ENCODE data around the gene CAPN5.
"Not testable (repeated sequence)": the region's sequence is repeated elsewhere in the genome, so short reads cannot be mapped to it uniquely, and the experiment has no call there.

Gene CAPN5

DNA sequence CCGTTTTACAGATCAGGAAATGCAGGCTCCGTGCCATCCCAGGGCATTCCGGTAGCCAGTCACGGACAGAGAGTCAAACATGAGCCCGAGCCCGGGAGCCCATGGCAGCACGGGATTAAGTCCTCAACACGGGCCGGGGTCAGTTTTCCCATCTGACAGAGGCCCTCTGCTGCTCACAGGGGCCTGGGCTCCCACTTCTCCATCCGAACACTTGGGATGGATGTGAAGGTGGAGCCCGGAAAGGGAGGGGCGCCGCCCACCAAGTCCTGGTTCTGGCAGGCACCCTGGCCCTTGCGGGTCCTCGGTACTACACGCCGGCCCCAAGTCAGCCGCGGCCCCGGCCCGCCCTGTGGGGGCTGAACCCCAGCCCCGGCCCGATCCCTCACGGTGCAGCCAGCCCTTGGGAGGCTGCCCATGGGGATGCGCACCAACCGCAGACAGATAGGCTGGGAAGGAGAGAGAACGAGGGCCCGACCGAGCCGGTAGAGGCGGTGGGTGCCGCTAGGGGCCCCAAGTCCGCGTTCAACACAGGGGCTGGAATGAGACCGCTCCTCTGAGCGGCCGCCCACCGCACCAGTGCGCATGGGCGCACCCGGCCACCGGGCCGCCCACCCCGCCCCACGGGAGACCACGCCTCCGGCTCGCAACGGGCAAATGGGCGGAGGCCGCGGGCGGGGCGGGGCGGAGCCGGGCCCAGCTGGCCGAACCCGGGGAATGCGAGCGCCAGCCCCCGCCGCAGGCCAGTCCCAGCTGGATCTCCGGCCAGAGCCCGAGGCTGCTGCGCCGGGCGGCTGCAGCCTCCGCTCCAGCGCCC, at the start of gene CAPN5:
TSS of gene CAPN5 (plus strand) at position 743 of the 814 bp plus-strand sequence. CDS start 17,916 bp downstream, outside the sequence.
- peak; percentile 95 for DNase-seq

DNA sequence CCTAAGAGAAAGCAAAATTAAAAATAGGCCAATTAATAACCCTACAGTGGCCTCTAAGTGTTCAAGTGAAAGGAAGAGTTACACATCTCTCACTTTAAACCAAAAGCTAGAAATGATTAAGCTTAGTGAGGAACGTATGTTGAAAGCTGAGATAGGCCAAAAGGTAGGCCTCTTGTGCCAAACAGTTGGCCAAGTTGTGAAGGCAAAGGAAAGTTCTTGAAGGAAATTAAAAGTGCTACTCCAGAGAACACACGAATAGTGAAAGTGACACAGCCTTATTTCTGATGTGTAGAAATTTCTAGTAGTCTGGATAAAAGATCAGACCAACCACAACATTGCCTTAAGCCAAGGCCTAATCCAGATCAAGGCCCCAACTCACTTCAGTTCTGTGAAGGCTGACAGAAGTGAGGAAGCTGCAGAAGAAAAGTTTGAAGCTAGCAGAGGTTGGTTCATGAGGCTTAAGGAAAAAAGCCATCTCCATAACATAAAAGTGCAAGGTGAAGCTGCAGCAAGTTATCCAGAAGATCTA, 48.3 kb upstream of the CAPN5 start:
- DNase-seq: not testable (repeated sequence)

DNA sequence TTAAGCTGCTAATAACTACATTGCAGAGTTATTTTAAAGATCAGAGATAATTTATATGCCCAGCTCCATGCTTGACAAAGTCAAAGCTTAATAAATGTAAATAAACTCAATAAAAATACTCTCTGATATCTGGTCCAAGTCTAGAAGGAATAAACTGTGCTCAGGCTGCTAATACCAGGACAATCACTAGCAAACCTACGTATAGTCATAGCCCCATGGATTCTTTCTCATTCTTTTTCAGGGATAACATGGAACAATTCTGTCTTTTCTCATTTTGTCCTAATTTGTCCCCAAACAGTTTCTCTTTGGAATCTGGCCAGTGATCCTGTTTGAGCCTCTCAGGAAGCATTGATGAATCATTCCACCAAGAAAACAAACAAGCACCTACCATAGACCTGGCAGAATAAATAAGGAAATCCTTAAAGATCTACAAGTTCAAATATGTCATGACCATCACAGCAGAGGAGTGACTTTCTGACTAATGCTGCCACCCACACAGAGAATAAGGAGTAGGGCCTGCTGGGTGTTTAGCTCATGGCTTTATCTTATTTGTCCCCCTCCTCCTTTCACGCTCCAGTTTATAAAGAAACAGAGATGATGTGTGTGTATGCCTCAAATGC, 46.7 kb upstream of the CAPN5 start:
- DNase-seq: no peak

DNA sequence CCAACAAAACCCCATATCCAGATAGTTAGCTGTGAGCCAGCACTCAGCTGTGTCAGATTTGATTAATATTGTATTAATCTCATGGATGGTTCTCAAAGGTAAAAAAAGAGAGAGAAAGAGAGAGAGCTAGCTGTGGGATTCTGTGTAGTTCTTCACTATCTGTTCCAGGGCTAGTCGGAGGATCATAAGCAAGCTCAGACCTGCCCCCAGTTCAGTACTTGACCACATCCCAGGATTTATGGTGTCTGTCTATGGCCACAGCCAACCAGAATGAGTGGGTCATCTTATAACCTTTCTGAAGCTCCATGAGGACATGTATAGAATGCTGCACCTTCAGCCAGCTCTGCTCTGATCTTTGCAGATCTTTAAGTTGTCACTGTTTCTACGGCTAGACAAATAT, 46.0 kb upstream of the CAPN5 start:
- no peak for DNase-seq

DNA sequence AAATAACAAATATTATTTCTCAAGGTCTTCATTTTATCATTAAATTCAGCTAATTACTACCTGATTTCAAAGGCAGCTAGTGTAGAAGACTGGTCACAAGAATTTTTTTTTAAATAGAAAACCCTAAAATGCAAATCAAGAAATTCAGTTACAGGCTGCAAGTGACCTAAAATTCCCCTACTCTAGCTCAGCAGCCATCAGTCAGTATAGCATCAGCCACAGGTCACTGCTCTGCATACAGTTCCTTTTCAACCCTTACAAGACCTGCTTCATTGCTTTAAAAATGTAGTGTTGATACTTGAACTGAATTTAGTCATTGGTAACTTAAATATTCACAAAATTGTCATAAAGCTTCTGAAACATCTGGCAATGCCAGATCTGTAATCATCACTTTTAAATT, 42.0 kb upstream of the CAPN5 start:
- no peak for DNase-seq

DNA sequence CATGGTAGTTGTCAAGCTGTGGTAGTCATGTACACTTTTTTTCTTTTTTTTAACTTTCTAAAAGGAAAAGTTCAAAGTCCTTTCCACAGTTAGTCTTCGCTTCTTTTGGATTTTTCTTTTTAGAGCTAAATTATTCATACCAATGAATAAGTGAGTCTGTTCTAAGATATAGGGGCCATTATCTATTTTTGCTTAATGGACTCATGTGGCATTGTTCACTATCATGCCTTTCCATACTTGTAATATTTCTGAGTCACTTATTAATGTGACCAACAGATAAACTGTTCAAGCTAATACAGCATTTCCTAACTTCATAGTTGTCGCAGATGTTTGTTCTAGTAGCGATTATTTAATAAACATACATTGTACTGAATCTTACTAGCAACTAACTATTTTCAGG, 40.5 kb upstream of the CAPN5 start:
- no peak for DNase-seq

DNA sequence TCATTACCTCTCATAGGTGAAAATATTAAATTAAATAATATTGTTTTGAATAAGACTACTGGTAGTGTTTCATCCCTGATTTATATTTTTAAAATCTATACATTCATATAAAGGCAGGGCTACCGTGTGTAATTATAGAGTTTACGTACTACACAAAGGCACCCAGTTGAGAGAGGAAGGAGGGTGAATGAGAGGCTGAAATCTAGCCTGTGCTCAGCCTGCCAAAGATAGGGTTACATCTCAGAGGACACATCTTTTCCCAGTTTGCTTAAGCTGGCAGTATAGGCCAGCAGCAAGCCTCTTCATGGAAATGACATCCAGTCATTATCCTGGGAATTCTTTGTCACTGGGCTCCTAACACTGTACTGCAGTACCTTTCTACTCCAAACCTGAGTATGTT, 40.0 kb upstream of the CAPN5 start:
- DNase-seq: no peak

DNA sequence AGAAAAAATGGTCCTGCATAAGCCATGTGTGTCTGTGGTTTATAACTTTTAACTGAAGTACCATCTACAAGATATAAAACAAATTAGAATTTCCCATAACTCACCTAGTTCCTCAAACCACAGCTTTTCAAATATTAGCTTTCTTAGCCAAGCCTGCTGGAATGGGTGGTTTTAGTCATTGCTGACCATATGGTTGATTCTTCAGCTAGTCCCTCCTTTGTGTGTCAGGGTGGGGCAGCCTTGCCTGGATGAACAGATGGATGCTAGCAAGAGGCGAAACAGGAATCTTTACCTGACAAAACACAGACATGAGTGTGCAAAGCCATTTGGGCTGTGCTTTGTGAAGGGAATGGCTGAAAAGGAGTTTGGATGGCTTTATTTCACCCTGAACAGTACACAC, 39.5 kb upstream of the CAPN5 start:
- no peak for DNase-seq

DNA sequence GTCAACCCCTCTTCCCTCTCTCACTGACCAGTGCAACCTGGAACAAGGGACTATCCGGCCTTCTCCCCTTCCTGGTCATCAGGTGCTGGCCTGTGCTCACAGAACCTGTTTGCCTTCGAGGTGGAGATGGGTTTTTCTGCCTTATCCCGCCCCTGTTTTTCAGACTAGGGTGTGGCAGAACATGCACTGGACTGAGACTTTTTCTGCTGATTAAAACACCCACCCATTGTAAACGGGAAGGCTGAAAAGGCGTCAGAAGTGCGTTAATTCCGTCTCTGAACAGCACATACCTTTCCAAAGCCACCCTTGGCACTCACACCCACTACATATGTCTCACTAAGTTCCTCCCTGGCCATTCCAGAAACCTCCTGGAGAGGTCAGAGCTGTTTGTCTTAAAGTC, 36.9 kb upstream of the CAPN5 start:
- no peak for DNase-seq

DNA sequence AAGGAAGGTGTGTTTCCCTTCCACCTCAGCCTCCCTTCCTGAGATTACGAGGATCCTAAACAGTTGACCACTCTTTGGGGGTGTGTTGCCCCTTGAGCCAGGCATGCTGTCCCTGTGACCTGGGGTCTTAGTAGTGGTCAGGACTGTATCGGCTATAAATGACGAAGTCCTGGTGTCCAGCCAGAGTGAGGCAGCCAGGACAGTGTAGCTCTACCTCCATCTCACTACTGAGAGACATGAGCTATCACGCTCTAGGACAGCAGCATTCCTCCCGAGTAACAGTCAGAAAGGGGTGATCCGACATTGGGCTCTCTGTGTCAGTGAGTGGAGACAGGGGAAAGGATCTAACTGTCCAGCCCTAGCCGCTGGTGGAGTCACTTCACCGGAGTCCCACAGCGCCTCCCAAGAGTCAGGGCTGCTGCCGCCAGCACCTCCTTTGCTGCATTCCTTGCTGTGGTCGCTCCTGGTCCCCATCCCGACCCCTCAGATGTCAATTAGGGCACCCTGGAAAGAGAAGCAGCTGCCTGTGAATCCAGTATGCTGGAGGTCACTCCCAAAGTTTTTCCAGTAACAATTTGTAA, 35.8 kb upstream of the CAPN5 start:
- DNase-seq: no peak

DNA sequence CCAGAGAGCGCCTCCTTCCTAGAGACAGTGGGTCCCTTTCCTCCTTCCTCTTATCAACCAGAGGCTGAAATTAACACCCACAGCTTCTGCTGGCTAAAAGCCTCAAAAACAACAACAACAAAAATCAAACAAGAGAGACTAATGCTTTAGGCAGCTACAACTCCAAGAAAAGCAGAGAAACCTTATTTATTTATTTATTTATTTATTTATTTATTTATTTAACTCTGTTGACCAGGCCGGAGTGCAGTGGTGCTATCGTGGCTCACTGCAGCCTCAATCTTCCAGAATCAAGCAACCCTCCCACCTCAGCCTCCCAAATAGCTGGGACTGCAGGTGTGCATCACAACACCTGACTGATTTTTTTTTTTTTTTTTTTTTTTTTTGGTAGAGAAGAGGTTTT, 35.2 kb upstream of the CAPN5 start:
- DNase-seq: no peak

DNA sequence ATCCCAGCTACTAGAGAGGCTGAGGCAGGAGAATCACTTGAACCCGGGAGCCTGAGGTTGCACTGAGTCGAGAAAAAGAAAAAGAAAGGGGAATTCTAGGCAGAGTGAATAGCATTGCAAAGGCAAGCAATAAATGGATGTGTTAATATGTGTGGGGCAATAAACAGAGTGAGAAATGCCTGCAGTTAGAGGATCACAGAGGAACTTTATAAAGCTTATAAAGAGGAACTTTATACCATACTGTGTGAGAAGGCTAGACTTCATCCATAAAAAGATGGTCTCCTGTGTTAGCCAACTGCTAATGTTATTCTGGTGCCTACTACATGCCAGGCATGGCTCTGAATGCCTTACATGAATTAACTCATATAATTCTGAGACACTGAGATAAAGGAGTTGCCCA, 31.7 kb upstream of the CAPN5 start:
- no peak for DNase-seq

DNA sequence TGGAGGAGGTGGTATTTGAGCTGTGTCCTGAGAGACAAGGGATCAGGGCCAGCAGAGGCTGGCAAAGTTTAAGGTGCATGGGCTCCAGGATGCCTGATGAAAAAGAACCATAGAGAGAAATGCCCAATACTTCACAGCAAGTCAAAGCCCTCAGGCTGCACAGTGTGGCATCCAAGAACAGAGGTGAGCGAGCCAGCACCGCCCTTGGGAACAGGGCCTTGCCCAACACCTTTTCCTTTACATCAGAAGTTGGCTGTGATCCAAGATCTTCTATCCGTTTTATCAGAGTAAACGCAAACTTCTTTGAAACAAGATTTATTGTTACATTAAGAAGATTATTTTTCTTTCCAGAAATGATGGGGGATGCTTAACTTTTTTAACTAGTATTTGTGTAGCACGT, 31.2 kb upstream of the CAPN5 start:
- DNase-seq: no peak

DNA sequence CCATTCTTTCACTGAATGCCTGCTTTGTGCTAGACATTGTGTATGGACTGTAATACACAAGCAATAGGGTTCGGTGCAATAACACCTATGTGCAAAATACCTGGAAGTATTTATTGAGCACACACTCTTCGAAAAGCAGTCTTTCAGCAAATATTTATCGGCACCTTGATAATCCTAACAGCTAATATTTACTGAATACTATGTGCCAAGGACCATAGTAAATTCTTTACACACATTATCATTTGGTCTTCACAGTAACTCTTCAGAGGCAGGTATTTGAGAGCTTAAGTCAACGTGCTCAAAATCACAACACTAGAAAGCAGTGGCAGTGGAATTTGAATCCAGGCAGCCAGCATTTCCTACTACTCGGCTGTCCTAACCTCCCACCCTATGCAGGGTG, 30.4 kb upstream of the CAPN5 start:
- DNase-seq: no peak

DNA sequence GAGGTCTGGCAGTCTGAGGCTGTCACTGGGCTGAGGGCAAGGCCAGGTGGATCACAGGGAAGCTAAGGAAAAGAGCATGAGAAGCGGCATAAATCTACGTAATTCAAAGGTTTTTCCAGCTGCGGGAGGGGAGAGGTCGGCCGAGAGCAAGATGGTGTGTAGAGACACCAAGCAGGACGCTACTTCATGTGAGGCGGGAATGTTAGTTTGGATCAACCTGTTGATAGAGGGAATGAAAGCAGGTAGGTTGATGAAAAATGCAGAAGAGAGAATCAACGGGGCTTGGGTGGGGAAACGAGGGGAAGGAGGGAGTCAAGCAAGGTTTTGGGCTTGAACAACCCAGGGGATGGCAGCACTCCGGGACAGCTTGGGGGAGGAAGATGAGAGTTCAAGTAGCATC, 29.7 kb upstream of the CAPN5 start:
- DNase-seq: no peak

DNA sequence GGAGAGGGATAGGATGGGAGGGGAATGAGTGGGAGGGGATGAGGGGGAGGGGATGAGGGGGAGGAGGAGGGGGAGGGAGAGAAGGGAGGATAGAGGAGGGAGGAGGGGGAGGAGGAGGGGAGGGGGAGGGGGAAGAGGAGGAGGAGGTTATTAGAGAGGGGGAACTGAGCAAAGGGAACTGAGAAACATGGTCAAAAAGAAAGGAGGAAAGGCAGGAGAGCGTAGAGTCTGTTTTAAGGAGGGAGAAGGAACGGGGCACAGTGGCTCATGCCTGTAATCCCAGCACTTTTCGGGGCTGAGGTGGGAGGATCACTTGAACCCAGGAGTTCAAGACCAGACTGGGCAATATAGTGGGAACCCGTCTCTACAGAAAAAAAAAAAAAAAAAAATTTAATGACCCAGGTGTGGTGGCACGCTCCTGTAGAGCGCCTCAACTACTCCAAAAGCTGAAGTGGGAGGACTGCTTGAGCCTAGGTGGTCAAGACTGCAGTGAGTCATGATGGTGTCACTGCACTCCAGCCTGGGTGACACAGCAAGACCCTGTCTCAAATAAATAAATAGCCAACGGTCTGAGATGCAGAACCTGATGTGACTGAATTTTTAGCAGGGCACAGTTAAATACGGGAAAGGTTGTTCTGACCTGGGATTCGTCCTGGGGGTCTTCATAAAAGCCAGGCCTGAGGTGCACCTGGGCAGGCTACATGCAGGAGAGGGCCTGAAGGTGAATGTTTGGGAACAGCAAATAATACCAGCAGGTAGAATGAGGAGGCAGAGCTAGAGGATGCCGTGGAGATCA, 28.5 kb upstream of the CAPN5 start:
- DNase-seq: no peak

DNA sequence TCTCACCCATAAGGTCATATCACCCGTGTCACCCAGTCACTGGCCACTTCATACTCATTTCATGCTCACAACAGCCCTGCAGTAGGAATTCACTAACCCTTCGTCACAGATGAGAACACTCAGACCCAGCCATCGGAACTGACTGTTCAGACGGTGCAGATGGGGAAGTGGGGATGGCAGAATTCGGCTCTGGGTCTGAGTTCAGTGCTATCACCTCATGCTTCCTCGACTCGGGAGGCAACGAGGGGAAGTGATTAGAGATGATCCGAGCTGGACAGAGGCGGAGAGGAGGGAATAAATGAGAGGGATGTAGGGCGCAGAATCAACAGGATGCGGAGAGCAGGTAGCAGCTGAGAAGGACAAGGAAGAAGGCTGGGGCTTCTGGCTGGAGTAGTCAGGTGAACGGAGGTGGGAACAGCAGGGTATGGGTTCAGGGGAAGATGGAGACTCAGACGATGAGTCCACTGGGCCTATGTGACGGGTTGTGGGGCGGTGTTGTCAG, 27.9 kb upstream of the CAPN5 start:
- no peak for DNase-seq

DNA sequence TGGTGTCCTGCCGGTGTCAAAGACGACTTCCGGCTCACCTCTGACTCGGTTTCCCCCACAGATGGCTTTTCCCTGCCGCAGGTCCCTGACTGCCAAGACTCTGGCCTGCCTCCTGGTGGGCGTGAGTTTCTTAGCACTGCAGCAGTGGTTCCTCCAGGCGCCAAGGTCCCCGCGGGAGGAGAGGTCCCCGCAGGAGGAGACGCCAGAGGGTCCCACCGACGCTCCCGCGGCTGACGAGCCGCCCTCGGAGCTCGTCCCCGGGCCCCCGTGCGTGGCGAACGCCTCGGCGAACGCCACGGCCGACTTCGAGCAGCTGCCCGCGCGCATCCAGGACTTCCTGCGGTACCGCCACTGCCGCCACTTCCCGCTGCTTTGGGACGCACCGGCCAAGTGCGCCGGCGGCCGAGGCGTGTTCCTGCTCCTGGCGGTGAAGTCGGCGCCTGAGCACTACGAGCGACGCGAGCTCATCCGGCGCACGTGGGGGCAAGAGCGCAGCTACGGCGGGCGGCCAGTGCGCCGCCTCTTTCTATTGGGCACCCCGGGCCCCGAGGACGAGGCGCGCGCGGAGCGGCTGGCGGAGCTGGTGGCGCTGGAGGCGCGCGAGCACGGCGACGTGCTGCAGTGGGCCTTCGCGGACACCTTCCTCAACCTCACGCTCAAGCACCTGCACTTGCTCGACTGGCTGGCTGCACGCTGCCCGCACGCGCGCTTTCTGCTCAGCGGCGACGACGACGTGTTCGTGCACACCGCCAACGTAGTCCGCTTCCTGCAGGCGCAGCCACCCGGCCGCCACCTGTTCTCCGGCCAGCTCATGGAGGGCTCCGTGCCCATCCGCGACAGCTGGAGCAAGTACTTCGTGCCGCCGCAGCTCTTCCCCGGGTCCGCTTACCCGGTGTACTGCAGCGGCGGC, 27.0 kb upstream of the CAPN5 start:
- no peak for DNase-seq

DNA sequence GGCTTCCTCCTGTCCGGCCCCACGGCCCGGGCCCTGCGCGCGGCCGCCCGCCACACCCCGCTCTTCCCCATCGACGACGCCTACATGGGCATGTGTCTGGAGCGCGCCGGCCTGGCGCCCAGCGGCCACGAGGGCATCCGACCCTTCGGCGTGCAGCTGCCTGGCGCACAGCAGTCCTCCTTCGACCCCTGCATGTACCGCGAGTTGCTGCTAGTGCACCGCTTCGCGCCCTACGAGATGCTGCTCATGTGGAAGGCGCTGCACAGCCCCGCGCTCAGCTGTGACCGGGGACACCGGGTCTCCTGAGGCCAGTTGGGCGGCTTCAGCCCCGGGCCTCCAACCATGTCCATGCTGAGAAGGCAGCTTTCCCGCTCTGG, 26.4 kb upstream of the CAPN5 start:
- no peak for DNase-seq

DNA sequence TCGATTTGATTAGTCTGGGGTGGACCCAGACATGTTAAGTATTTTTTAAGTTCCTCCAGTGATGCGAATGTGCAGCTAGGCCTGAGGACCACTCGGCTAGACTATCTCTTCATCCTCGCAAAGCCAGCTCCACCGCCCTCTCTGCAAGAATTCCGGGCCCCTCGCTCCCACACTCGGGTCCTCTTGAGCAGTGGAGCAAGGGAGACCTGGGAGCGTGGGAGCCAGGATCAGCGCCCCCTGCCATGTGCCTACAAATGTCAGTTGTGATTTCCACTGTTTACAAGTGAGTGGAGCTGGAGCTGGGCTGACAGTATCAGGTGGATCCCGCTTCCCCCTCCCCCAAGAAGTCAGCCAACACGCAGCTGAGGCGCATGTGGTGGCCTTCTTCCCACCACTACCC, 25.9 kb upstream of the CAPN5 start:
- DNase-seq: no peak

DNA sequence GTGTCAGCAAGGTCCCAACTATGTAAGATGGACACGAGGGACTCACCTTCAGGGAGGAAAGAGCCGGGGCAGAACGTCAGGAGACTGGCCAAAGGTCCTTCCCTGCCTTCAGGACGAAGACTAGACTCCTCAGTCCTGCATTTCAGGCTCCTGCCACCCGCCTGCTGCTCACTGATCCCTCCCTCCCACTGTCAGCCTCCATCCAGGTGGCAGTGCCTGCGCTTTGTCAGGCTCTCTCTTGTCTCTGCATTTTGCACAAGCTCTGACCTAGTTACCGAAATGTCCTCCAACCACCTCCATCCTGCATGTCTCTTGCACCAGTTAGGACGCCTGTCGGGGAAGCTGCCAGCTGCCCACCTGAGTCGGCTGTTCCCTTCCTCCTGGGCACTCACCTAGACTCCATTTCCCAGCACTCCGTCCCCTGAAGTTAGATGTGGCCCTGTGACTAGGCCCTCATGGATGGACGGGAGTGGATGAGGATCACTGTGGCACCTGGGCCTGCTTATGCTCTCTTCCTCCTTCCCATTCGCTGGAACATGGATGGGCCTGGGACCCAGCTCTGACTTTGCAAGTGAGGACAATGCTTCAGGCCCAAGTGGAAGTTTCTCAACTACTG, 24.6 kb upstream of the CAPN5 start:
- DNase-seq: no peak

DNA sequence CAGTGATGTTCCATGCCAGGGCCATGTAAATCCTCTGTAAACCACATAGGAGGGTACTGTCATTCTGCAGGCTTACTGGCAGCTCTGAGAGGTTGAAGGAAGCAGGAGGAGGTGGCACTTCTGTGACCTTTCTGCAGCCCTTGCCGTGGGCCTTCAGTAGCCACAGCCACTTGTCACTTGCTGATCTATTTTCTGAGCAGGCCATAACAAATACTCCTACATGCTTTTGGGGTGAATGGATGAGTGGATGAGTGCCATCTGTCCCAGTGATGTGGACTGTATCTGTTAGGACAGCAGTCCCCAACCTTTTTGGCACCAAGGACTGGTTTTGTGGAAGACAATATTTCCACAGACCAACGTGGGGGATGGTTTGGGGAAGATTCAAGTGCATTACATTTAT, 22.4 kb upstream of the CAPN5 start:
- DNase-seq: no peak
